Measurements from ENCODE around the gene ACTR3. TPM values are rescaled to one million over a fixed set of nuclear protein-coding genes. Genes with fewer than 3 reads are reported as not detected.

ACTR3 gene
- total RNA-seq, 1 experiment from 2014 or later = 197 TPM

DNA sequence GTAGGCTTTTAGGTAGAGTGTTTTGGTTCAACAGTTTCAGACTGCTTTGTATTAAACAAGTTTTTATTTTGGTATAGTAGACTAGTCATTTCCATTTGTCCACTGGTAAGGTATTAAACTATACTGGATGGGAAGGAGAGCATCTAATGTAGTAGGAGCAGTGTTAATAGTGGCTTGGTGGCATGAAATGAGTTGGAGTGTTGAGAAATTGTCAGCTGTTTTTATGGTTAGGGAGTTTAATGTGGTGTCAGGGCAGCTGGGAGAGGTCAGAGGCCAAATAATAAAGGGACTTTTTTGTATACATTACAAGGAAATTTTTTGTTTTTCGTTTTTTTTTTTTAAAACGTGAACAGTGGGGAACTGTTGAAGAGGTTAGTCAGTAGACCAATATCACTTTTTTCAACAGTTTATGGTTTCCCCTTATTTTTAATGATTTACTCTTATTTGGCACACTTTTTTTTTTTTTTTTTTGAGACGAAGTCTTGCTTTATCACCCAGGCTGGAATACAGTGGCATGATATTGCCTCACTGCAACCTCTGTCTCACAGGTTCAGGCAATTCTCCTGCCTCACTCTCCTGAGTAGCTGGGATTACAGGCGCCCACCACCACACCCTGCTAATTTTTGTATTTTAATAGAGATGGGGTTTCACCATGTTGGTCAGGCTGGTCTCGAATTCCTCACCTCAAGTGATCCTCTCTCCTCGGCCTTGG lies 21.2 kb downstream of the ACTR3 start:
- TF ChIP-seq, protein P1, sequence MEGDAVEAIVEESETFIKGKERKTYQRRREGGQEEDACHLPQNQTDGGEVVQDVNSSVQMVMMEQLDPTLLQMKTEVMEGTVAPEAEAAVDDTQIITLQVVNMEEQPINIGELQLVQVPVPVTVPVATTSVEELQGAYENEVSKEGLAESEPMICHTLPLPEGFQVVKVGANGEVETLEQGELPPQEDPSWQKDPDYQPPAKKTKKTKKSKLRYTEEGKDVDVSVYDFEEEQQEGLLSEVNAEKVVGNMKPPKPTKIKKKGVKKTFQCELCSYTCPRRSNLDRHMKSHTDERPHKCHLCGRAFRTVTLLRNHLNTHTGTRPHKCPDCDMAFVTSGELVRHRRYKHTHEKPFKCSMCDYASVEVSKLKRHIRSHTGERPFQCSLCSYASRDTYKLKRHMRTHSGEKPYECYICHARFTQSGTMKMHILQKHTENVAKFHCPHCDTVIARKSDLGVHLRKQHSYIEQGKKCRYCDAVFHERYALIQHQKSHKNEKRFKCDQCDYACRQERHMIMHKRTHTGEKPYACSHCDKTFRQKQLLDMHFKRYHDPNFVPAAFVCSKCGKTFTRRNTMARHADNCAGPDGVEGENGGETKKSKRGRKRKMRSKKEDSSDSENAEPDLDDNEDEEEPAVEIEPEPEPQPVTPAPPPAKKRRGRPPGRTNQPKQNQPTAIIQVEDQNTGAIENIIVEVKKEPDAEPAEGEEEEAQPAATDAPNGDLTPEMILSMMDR (conservative IDR thresholded peaks at IDR 0.05; ENCODE audit: low read depth, low read length) = no peak
- TF ChIP-seq EZH2 (IDR thresholded peaks at IDR 0.05; ENCODE audit: low read length, unreplicated experiment) (no peak), EZH2phosphoT487 (IDR thresholded peaks at IDR 0.05; ENCODE audit: borderline replicate concordance, low read length) (no peak)
- Histone ChIP-seq H3K4me1 (ENCODE audit: insufficient read depth, low read length) (no peaks in the 10 kb centered on the region), H3K27me3 (ENCODE audit: low read length) (no peaks in the 10 kb centered on the region), H3K27ac (ENCODE audit: low read length) (no peak overlapping the region), H3K4me3 (ENCODE audit: low read length) (no peak overlapping the region), H3K79me2 (ENCODE audit: low read length) (peaks cover 97% of the 10 kb centered on the region), H3F3A (ENCODE audit: low read length, unreplicated experiment) (no peaks in the 10 kb centered on the region), H4K20me1 (ENCODE audit: low read length) (peaks cover 43% of the 10 kb centered on the region), H3K9me2 (replicated peaks; ENCODE audit: low read length) (no peaks in the 10 kb centered on the region), H3K9me3 (ENCODE audit: low read length) (no peaks in the 10 kb centered on the region), H3K9ac (ENCODE audit: low read length) (no peak overlapping the region), H2AFZ (ENCODE audit: low read length) (no peak overlapping the region), H3K4me2 (ENCODE audit: low read length) (no peak overlapping the region), H3K36me3 (ENCODE audit: low read depth, low read length) (peaks cover 7% of the 10 kb centered on the region; the same call in 1 of the 2 replicates)
- no TSS peak for BruUV-seq (replicated peaks)
- ChIA-PET POLR2A (ENCODE audit: unreplicated experiment) (no interaction called here), CTCF (no interaction called here)
- DNase-seq (no peak), ATAC-seq (no peak)
- intact Hi-C loops (cut with micrococcal nuclease) = no loop called here

DNA sequence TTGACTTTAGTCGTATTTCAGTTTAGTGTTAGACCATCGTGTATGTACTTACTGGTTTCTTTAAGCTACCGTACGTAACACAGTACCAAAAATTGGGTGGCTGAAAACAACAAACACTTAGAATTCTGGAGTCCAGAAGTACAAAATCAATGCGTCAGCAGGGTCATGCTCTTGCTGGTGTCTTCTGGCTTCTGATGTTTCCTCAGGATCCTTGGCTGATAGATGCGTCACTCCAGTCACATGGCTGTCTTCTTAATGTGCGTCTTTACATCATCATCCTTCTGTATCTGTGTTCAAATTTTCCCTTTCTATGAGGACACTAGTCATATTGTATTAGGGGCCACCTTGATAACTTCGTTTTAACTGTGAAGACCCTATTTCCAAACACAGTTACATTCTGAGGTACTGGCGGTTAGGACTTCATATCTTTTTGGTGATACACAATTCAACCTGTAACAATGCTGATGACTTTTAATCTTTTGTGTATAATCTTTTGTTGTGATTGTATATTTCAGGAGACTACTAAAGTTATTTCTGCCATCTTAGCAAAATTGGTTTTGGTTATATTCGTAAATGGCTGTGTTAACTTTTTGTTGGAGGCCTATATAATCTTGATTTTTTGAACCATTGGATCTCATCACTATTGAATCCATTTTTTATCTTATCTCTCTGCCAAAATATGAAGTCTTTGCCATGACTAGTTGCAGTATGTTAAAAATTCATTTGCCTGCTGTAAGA lies 25.4 kb downstream of the ACTR3 start:
- no peaks in the 10 kb centered on the region for H3K9me3 ChIP-seq (ENCODE audit: low read length)
- no peak for TF ChIP-seq EZH2phosphoT487 (IDR thresholded peaks at IDR 0.05; ENCODE audit: borderline replicate concordance, low read length)
- no peak for TF ChIP-seq EZH2 (IDR thresholded peaks at IDR 0.05; ENCODE audit: low read length, unreplicated experiment)
- TF ChIP-seq, protein P1 (conservative IDR thresholded peaks at IDR 0.05; ENCODE audit: low read depth, low read length) = no peak
- no peak overlapping the region for H3K4me3 ChIP-seq (ENCODE audit: low read length)
- H3K36me3 ChIP-seq (ENCODE audit: low read depth, low read length) = peaks cover 32% of the 10 kb centered on the region
- H3K9ac ChIP-seq (ENCODE audit: low read length) = no peak overlapping the region
- no peaks in the 10 kb centered on the region for H3F3A ChIP-seq (ENCODE audit: low read length, unreplicated experiment)
- intact Hi-C loops (cut with micrococcal nuclease) = no loop called here
- H3K27me3 ChIP-seq (ENCODE audit: low read length) = no peaks in the 10 kb centered on the region
- H3K4me1 ChIP-seq (ENCODE audit: insufficient read depth, low read length) = no peaks in the 10 kb centered on the region
- H3K27ac ChIP-seq (ENCODE audit: low read length) = no peak overlapping the region
- DNase-seq (no peak), ATAC-seq (no peak)
- H3K4me2 ChIP-seq (ENCODE audit: low read length) = no peak overlapping the region
- H3K79me2 ChIP-seq (ENCODE audit: low read length) = peaks cover 94% of the 10 kb centered on the region
- H2AFZ ChIP-seq (ENCODE audit: low read length) = no peak overlapping the region
- CTCF ChIA-PET = no interaction called here
- peaks cover 27% of the 10 kb centered on the region for H4K20me1 ChIP-seq (ENCODE audit: low read length)
- H3K9me2 ChIP-seq (replicated peaks; ENCODE audit: low read length) = no peaks in the 10 kb centered on the region
- POLR2A ChIA-PET (ENCODE audit: unreplicated experiment) = no interaction called here
- BruUV-seq (replicated peaks) = no TSS peak

DNA sequence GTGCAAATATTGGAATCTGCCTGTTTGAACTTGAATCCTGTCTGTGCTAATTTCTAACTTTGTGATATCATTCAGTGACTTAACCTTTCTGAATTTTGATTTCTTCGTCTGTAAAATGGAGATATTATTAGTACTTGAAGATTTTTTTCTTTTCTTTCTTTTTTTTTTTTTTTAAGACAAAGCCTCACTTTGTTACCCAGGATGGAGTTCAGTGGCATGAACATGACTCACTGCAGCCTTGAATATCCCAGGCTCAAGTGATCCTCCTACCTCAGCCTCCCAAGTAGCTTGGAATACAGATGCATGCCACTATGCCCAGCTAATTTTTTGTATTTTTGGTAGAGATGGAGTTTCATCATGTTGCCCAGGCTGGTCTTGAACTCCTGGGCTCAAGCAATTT lies 28.3 kb downstream of the ACTR3 start:
- BruUV-seq (replicated peaks) = no TSS peak
- H3K4me1 ChIP-seq (ENCODE audit: insufficient read depth, low read length) = no peaks in the 10 kb centered on the region
- no peak overlapping the region for H2AFZ ChIP-seq (ENCODE audit: low read length)
- ChIA-PET CTCF (no interaction called here), POLR2A (ENCODE audit: unreplicated experiment) (no interaction called here)
- no peaks in the 10 kb centered on the region for H3K27me3 ChIP-seq (ENCODE audit: low read length)
- DNase-seq (no peak), ATAC-seq (no peak)
- no peaks in the 10 kb centered on the region for H3F3A ChIP-seq (ENCODE audit: low read length, unreplicated experiment)
- H3K27ac ChIP-seq (ENCODE audit: low read length) = no peak overlapping the region
- no peak overlapping the region for H3K9ac ChIP-seq (ENCODE audit: low read length)
- TF ChIP-seq EZH2phosphoT487 (IDR thresholded peaks at IDR 0.05; ENCODE audit: borderline replicate concordance, low read length) (no peak), EZH2 (IDR thresholded peaks at IDR 0.05; ENCODE audit: low read length, unreplicated experiment) (no peak)
- TF ChIP-seq, protein P1 (conservative IDR thresholded peaks at IDR 0.05; ENCODE audit: low read depth, low read length) = no peak
- no peaks in the 10 kb centered on the region for H3K9me3 ChIP-seq (ENCODE audit: low read length)
- H3K36me3 ChIP-seq (ENCODE audit: low read depth, low read length) = peaks cover 35% of the 10 kb centered on the region
- H3K4me3 ChIP-seq (ENCODE audit: low read length) = no peak overlapping the region
- intact Hi-C loops (cut with micrococcal nuclease) = no loop called here
- peaks cover 23% of the 10 kb centered on the region for H4K20me1 ChIP-seq (ENCODE audit: low read length)
- no peak overlapping the region for H3K4me2 ChIP-seq (ENCODE audit: low read length)
- peaks cover 93% of the 10 kb centered on the region for H3K79me2 ChIP-seq (ENCODE audit: low read length)
- H3K9me2 ChIP-seq (replicated peaks; ENCODE audit: low read length) = no peaks in the 10 kb centered on the region

Data from PC-3 (cell line).